ENCODE data around the gene FIG4.
"Not testable (repeated sequence)": the region's sequence is repeated elsewhere in the genome, so short reads cannot be mapped to it uniquely, and the experiment has no call there.

FIG4 gene

GRCh38 chr6:109702791-109703190, 11.7 kb downstream of the FIG4 start:
- no peak for DNase-seq (ENCODE audit: low spot score)

GRCh38 chr6:109705258-109705657, 14.2 kb downstream of the FIG4 start:
- peak; percentile 78 for DNase-seq (ENCODE audit: low spot score)

- no peak for DNase-seq (ENCODE audit: low spot score)
Measured at GRCh38 chr6:109706513-109706912, 15.4 kb downstream of the FIG4 start.

GRCh38 chr6:109708099-109708498, 17.0 kb downstream of the FIG4 start:
- DNase-seq (ENCODE audit: low spot score) = not testable (repeated sequence)

GRCh38 chr6:109713097-109713496, 22.0 kb downstream of the FIG4 start:
- DNase-seq (ENCODE audit: low spot score) = no peak

GRCh38 chr6:109714166-109714565, 23.1 kb downstream of the FIG4 start:
- DNase-seq (ENCODE audit: low spot score) = no peak

GRCh38 chr6:109714611-109715010, 23.5 kb downstream of the FIG4 start:
- DNase-seq (ENCODE audit: low spot score) = no peak

- DNase-seq (ENCODE audit: low spot score) = no peak
Measured at GRCh38 chr6:109715616-109716015, 24.5 kb downstream of the FIG4 start.

- DNase-seq (ENCODE audit: low spot score) = no peak
Measured at GRCh38 chr6:109717971-109718370, 26.9 kb downstream of the FIG4 start.

- no peak for DNase-seq (ENCODE audit: low spot score)
Measured at GRCh38 chr6:109718991-109719390, 27.9 kb downstream of the FIG4 start.

- peak; percentile 24 for DNase-seq (ENCODE audit: low spot score)
Measured at GRCh38 chr6:109720311-109720710, 29.2 kb downstream of the FIG4 start.

GRCh38 chr6:109722011-109722410, 30.9 kb downstream of the FIG4 start:
- peak; percentile 11 for DNase-seq (ENCODE audit: low spot score)

GRCh38 chr6:109722564-109723254, 31.6 kb downstream of the FIG4 start:
- peak; percentile 10 for DNase-seq (ENCODE audit: low spot score)

- DNase-seq (ENCODE audit: low spot score) = not testable (repeated sequence)
Measured at GRCh38 chr6:109725250-109725649, 34.2 kb downstream of the FIG4 start.

- DNase-seq (ENCODE audit: low spot score) = no peak
Measured at GRCh38 chr6:109736273-109737025, 45.4 kb downstream of the FIG4 start.

- DNase-seq (ENCODE audit: low spot score) = no peak
Measured at GRCh38 chr6:109738255-109738654, 47.2 kb downstream of the FIG4 start.

- no peak for DNase-seq (ENCODE audit: low spot score)
Measured at GRCh38 chr6:109738667-109739066, 47.6 kb downstream of the FIG4 start.

- no peak for DNase-seq (ENCODE audit: low spot score)
Measured at GRCh38 chr6:109739686-109740085, 48.6 kb downstream of the FIG4 start.

- no peak for DNase-seq (ENCODE audit: low spot score)
Measured at GRCh38 chr6:109740787-109741186, 49.7 kb downstream of the FIG4 start.

- DNase-seq (ENCODE audit: low spot score) = peak; percentile 76
Measured at GRCh38 chr6:109743739-109744138, 52.6 kb downstream of the FIG4 start.

GRCh38 chr6:109744779-109745178, 53.7 kb downstream of the FIG4 start:
- not testable (repeated sequence) for DNase-seq (ENCODE audit: low spot score)

GRCh38 chr6:109747221-109747620, 56.1 kb downstream of the FIG4 start:
- DNase-seq (ENCODE audit: low spot score) = no peak

GRCh38 chr6:109759098-109759955, 68.2 kb downstream of the FIG4 start:
- no peak for DNase-seq (ENCODE audit: low spot score)
